IPS-20b (cell line): Measurements from ENCODE around the gene FCGR3A.
"Not testable (repeated sequence)": the region's sequence is repeated elsewhere in the genome, so short reads cannot be mapped to it uniquely, and the experiment has no call there.

Source experiments
- H3K27ac ChIP-seq: one replicate; pipeline ENCODE4 v1.5.1; 2013; ENCODE audit warnings: low read length
- H3K27me3 ChIP-seq: 2 replicates; pipeline ENCODE4 v1.6.1; 2013; ENCODE audit warnings: mild to moderate bottlenecking, low read length, inconsistent platforms; ENCODE audit not compliant: insufficient read depth
- H3K36me3 ChIP-seq: 2 replicates; pipeline ENCODE4 v1.6.1; 2013; ENCODE audit warnings: low read depth, mild to moderate bottlenecking, inconsistent platforms, low read length, moderate library complexity; ENCODE audit not compliant: insufficient read depth
- H3K4me1 ChIP-seq: 2 replicates; pipeline ENCODE4 v1.6.1; 2013; ENCODE audit warnings: mild to moderate bottlenecking, control low read depth, inconsistent platforms, low read length, moderate library complexity; ENCODE audit not compliant: insufficient read depth
- H3K4me3 ChIP-seq: 2 replicates; pipeline ENCODE4 v1.5.1; 2013; ENCODE audit warnings: mild to moderate bottlenecking, low read length, inconsistent platforms
- H3K9ac ChIP-seq: 2 replicates; pipeline ENCODE4 v1.6.1; 2013; ENCODE audit warnings: low read depth, mild to moderate bottlenecking, inconsistent platforms, low read length, moderate library complexity
- H3K9me3 ChIP-seq: 2 replicates; pipeline ENCODE4 v1.6.1; 2013; ENCODE audit warnings: mild to moderate bottlenecking, low read depth, low read length, inconsistent platforms; ENCODE audit not compliant: insufficient read depth

The FCGR3A gene

DNA sequence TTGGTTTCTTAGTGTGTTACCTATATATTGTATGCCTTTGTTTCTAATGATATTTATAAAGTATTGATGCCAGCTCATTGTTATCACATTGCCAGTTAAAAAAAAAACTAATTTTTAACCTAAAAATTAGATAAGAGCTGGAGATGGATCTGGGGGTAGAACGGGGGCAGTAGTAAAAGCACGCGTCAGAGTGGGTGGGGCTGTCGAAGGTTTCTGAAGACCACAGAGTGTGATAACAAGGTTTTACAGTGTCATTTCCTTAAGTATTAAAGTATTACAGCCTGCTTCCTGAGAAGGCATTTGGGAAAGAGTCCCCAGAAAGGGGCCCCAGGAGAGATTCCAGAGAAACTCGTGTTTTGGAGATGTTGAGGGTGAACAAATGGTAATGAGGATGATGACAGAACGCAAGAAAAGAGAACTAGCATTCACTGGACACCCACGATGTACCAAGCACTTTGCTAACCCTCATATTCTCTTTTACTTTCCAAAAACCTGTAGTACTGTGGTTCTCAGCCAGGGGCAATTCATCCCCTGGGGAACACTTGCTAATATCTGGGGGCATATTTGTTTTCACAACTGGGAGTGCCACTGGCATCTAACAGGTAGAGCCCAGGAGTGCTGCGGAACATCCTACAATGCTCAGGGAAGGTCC lies 30.4 kb upstream of the FCGR3A start:
- not testable (repeated sequence) for H3K4me3 ChIP-seq, H3K27me3 ChIP-seq, H3K27ac ChIP-seq, H3K36me3 ChIP-seq, H3K9me3 ChIP-seq, H3K9ac ChIP-seq, H3K4me1 ChIP-seq

DNA sequence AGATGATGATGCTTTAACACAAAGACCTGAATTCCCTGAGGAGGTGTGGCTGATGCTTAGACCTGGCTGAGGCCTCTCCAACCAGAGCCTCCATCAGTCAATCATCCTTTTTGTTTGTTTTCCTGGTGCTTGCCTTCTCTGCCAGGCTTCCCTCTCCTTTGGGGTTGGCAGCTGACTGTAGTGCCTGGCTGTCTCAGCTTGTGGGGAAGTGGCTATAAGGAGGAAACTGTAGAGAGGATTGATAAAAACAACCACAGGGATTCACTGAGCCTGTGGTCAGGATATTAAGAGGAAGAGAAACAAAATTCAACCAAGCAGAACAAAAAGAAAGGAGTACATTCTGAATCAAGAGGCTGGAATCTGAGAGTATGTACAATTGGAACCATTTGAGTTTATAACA lies 27.1 kb upstream of the FCGR3A start:
- H3K27ac ChIP-seq, H3K4me1 ChIP-seq: not testable (repeated sequence)

DNA sequence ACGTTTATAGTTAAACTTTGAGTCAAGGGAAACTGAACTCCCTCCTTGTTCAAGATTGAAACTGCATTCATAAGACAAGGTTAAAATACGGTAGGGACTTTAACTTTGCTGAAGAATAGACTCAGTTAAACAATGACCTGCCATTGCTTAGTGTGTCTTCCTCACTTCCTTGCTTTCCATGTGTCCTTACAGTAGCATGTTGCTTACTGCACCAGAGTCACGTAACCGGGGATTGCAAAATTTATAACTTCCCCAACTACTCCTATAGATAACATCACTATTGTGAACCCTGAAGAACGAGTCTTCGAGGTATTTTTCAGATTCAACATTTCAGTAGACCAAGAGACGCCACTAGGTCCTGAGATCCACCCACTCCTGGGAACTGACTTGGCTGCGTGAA lies 22.1 kb upstream of the FCGR3A start:
- H3K4me3 ChIP-seq, H3K9me3 ChIP-seq, H3K4me1 ChIP-seq, H3K36me3 ChIP-seq, H3K27ac ChIP-seq, H3K9ac ChIP-seq, H3K27me3 ChIP-seq: not testable (repeated sequence)

More for the DNA sequence above, 27.1 kb upstream of the FCGR3A start:
- H3K36me3 ChIP-seq, H3K4me3 ChIP-seq, H3K9ac ChIP-seq, H3K9me3 ChIP-seq, H3K27me3 ChIP-seq: not testable (repeated sequence)

DNA sequence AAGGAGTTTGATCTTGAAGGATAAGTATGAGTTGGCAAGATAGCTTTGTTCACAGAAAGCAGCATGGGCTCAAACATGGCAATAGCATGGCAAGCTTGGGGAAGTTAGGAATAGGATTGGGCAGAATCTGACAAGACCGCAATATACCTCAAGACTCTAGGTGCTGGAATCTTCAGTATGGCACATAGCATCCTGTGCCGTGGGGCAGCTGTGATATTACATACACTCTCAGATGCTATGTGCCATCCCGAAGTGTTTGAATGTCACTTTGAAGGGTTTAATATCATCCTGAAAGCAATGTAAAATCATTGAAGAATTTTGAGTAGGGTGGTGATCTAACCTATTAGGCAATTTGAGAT lies 17.0 kb upstream of the FCGR3A start:
- H3K4me3 ChIP-seq, H3K9ac ChIP-seq, H3K9me3 ChIP-seq, H3K4me1 ChIP-seq, H3K27ac ChIP-seq, H3K36me3 ChIP-seq, H3K27me3 ChIP-seq: not testable (repeated sequence)

DNA sequence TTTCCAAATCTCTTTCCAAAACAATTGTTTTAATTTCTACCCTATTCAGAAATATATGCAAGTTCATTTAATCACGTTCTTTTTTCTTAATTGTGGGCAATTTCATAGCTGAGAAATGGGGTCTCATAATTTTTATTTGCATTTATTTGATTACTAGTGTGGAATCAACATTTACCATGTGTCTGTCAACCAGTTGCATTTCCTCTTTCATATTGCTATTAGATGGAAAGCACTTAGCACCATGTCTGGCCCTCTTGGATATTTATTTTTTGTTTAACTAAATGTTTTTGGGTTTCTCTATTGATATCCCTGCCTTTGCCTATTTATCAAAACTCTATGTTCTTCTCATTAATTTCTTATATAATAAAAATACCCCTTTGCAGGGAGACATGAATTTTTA lies 13.9 kb upstream of the FCGR3A start:
- not testable (repeated sequence) for H3K9me3 ChIP-seq, H3K27ac ChIP-seq, H3K4me3 ChIP-seq, H3K27me3 ChIP-seq, H3K4me1 ChIP-seq, H3K36me3 ChIP-seq, H3K9ac ChIP-seq

DNA sequence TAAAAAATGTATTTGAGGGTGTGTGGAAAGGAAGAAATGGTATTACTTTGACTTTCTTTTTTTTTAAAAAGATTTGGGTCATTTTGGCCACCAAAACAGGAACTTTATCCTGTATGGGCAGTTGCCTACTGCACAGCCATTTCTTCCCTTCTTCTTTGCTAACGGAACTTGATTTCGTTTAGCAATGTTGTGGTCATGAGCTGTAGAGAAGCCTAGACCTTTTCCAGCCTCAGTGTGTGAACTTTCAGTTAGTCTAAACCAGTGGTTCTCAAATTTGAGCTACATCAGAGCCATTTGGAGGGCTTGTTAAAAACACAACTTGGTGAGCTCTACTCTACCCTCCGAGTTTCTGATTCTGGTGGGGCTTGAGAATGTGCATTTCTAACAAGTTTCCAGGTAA lies 12.8 kb upstream of the FCGR3A start:
- H3K27ac ChIP-seq, H3K9ac ChIP-seq, H3K36me3 ChIP-seq, H3K9me3 ChIP-seq, H3K4me1 ChIP-seq, H3K27me3 ChIP-seq, H3K4me3 ChIP-seq: not testable (repeated sequence)

DNA sequence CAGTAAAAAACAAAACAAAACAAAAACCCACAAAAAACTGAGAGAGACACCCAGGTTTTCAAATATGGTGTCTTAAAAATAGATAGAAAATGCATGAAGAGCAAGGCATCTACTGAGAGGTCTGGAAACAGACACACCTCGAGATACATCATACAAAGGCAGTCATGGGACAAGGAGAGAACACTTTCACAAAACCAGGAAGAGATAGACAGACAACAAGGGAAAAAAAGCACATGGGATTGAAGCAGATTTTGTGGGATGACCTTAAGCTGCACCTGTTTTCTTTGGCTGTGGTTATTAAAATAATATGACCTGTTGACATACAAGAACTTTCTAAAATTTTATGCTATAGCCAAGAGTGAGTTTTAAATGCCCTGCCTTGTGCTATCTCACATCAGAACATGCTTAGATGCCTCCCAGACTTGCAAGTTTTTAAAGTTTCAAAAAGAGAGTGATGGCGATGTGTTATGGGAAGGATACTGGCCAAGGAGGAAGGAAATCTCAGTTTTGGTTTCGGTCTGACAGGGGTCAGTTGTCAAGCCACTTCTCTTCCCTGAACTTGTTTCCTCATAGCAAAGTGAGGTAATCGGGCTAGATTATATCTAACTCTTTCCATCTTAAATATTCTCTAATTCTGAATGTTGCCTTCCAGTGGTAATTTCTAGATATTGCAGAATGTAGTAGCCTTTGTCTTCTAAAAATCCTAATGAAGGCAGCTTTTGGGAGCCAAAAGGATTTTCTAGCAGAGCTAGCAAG lies 11.5 kb upstream of the FCGR3A start:
- H3K36me3 ChIP-seq, H3K4me3 ChIP-seq, H3K9ac ChIP-seq, H3K27me3 ChIP-seq, H3K4me1 ChIP-seq, H3K9me3 ChIP-seq, H3K27ac ChIP-seq: not testable (repeated sequence)

DNA sequence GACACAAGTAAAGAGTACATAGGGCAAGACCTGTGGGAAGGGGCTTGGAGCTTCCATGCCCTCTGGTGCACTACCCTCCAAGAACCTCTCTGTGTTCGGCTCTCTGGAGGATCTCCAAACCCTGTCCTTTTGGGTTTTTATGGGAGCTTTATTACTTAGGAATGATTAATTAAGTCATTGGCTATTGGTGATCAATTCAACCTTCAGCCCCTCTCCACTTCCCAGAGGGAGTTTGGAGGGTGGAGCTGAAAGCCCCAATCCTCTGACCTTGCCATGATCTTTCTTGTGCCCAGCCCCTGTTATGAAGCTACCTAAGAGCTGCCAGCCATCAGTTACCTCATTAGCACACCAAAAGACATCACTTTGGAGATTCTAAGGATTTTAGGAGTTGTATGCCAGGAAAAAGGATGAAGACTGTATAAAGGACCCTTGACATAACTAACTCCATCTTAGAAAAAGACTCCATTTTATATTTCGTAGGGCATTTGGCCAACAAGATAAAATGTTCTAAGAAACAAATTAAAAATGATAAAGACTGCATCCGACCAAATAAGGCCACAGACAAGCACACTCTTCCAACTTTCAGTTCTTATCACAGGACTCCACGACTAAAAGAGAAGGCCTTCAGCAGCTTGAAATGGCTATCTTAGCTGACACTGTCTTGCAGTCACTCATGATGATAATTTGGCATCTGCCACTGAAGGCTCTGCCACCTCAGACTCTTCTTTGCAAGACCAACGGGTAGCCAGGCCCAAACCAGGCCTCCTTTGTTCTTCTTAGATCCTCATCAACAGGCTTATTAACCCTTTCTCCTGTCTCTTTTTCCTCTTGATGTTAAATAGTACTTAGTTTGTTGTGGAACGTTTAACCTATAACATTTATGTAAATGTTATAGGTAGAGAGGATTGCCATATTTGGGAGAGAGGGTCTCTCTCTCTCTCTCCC lies 8.2 kb upstream of the FCGR3A start:
- not testable (repeated sequence) for H3K9ac ChIP-seq, H3K36me3 ChIP-seq, H3K27ac ChIP-seq, H3K27me3 ChIP-seq, H3K9me3 ChIP-seq, H3K4me3 ChIP-seq, H3K4me1 ChIP-seq

DNA sequence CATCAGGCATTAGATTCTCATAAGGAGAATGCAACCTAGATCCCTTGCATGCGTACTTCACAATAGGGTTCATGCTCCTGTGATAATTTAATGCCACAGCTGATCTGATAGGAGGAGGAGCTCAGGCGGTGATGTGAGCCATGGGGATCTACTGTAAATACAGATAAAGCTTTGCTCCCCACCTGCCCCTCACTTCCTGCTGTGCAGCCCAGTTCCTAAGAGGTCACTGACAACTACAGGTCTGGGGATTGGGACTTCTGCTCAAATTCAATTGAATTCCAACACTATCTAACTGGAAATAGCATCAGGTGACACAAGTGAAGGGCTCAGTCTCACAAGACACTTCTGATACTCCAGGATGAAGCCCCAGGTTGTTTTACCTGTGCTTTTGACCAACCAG lies 7.4 kb upstream of the FCGR3A start:
- H3K9me3 ChIP-seq, H3K4me3 ChIP-seq, H3K36me3 ChIP-seq, H3K4me1 ChIP-seq, H3K27ac ChIP-seq, H3K27me3 ChIP-seq, H3K9ac ChIP-seq: not testable (repeated sequence)

DNA sequence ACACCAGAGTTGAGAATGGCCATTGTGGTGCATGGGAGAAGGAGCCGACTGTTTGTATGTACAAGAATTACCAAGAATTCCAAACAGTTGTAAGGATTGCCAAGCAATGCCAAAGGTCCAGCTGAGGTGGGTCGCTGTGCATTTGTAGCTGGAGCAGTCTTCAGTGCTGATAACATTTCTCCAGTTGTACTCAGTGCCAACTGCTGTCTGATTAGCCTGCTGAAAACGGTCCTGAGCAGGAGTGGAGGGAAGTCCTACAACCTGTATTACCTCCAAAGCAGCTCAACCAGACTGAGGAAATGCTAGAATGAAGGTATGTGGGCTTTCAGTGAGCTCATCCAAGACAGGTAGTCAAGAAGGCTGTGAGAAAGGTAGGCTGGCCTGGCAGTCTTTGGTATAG lies 6.5 kb upstream of the FCGR3A start:
- H3K36me3 ChIP-seq, H3K9ac ChIP-seq, H3K4me1 ChIP-seq, H3K9me3 ChIP-seq, H3K4me3 ChIP-seq, H3K27me3 ChIP-seq, H3K27ac ChIP-seq: not testable (repeated sequence)

DNA sequence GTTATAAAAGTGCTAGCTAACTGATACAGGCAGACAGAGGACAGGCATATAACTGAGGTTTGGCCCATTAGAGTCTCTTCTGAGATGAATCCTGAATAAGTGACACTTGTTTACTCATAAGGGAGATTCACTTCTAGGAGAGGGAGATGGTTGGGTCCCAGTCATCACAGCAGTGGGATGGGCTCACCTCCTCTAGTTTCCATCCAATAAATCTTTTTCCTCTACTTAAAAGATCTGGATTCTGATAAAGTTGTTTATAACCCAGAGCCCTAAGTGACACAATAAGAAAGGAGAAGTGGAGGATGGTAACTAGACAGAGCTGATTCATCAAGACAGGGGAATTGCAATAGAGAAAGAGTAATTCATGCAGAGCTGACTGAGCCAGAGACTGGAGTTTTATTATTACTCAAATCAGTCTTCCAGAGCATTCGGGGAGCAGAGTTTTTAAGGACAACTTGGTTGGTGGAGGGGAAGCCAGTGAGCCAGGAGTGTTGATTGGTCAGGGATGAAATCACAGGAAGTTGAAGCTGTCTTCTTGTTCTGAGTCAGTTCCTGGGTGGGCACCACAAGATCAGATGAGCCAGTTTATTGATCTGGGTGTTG lies 5.3 kb upstream of the FCGR3A start:
- not testable (repeated sequence) for H3K9ac ChIP-seq, H3K36me3 ChIP-seq, H3K9me3 ChIP-seq, H3K27me3 ChIP-seq, H3K27ac ChIP-seq, H3K4me3 ChIP-seq, H3K4me1 ChIP-seq

DNA sequence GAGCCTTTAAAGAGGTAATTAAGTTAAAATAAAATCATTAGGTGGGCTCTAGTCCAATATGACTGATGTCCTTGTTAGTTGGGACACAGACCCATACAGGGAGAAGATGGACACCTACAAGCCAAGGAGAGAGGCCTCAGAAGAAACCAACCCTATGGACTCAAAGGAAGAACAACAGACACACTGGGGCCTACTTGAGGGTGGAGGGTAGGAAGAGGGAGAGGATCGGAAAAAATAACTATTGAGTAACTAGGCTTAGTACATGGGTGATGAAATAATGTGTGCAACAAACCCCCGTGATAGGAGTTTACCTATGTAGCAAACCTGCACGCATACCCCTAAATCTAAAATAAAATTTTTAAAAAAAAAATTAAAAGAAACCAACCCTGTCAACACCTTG lies 4.7 kb upstream of the FCGR3A start:
- H3K9me3 ChIP-seq, H3K36me3 ChIP-seq, H3K27ac ChIP-seq, H3K4me1 ChIP-seq, H3K27me3 ChIP-seq, H3K4me3 ChIP-seq, H3K9ac ChIP-seq: not testable (repeated sequence)
